ENCODE data around the gene SALL1. TPM values are rescaled to one million over a fixed set of nuclear protein-coding genes. Genes with fewer than 3 reads are reported as not detected.

Gene SALL1
- total and polyA plus RNA-seq, 2 of the 8 experiments (the other 6 are each of a cell fraction or from before 2014, with no cell fraction given): 33.7 to 56.8 TPM

DNA sequence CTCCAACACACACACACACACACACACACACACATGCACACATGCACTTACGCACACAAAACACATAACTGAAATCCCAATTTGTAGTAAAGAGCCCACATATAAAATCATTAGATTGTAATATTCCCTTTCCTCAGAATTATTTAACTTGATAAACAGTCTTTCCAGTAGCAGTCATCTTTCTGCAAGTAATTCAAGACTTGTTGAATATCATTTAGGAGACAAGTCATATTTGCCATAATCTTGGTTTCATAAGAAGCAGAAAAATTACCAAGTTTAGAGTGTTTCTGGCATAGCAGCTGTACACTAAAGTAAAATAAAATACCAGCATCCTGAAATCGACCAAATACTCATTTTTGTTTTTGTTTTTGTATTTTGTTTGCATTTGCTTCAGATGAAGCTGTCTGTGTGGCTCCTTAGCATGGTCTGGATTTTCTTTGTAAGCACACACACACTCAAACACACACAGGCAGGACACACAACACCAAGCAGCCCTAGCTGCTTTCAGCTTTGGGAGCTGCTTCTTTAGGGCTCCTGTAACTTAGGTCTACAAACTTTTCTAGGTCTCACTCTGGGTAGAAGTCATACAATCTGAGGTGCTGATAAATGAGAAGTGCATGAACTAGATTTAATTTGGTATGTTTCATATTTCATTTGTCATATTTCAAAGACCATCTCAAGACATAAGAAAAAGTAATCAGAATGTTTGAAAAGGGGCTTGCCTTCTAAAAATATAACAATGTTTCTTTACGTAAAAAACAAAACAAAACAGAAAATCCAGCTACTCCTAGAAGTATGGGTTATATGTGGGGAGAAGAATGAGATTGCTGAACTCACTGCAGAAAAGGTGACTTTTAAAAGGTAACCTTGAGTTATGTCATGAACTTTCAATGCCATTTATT, 3.0 kb downstream of the SALL1 start:
- Histone ChIP-seq H4K91ac (replicated peaks; ENCODE audit: insufficient read length, low read length) (no peak overlapping the region), H2BK15ac (ENCODE audit: low read length) (no peak overlapping the region), H3K79me2 (ENCODE audit: control insufficient read depth in 1 of 2, insufficient read depth in 2 of 2, low read length in 2 of 2) (peaks cover 35 to 80% of the 10 kb centered on the region in 2 experiments), H2BK12ac (ENCODE audit: low read depth, low read length) (no peak overlapping the region), H2AFZ (ENCODE audit: low read length) (no peak overlapping the region), H3K18ac (ENCODE audit: extremely low read depth, low read length) (no peak overlapping the region), H2BK20ac (ENCODE audit: low read length) (no peak overlapping the region), H2AK5ac (ENCODE audit: low read depth, low read length) (no peak overlapping the region), H3K27me3 (replicated peaks in 1 of 4; ENCODE audit: control insufficient read depth in 3 of 4, extremely low read depth in 1 of 4, insufficient read depth in 3 of 4, low read length in 3 of 4) (peaks cover 0 to under 1% (median 0%) of the 10 kb centered on the region in 4 experiments; a peak in 1 of 7 replicates), H3K9ac (replicated peaks in 1 of 4; ENCODE audit: extremely low read depth in 1 of 4, low read depth in 3 of 4, low read length in 3 of 4) (no peak overlapping the region), H3K14ac (ENCODE audit: insufficient read length) (no peak overlapping the region), H3K23me2 (ENCODE audit: low read depth, low read length) (peaks cover 16% of the 10 kb centered on the region), H3K4me3 (ENCODE audit: extremely low read depth in 1 of 4, insufficient read depth in 2 of 4, low read depth in 3 of 4, low read length in 4 of 4) (peak overlapping the region in 3 of 4 experiments; percentile 92 to 100 (median 92); a peak in 5 of 8 replicates), H4K8ac (ENCODE audit: extremely low read depth, insufficient read depth, low read length) (no peak overlapping the region), H3K79me1 (ENCODE audit: low read depth, low read length) (peaks cover 2% of the 10 kb centered on the region; the same call in 1 of the 2 replicates), H3K9me3 (ENCODE audit: insufficient read depth in 2 of 2, low read depth in 1 of 2, low read length in 1 of 2) (no peaks in the 10 kb centered on the region), H3K23ac (ENCODE audit: insufficient read length) (no peak overlapping the region), H3K27ac (ENCODE audit: low read depth, low read length) (no peak overlapping the region), H3K56ac (replicated peaks; ENCODE audit: insufficient read length, low read depth, low read length) (no peak overlapping the region), H3K4ac (replicated peaks; ENCODE audit: insufficient read length, low read depth, low read length) (no peak overlapping the region), H2BK5ac (ENCODE audit: low read depth, low read length) (no peak overlapping the region), H4K20me1 (replicated peaks in 1 of 2; ENCODE audit: control insufficient read depth in 1 of 2, insufficient read depth in 2 of 2, low read length in 2 of 2) (peaks cover 5 to 6% of the 10 kb centered on the region in 2 experiments), H3K36me3 (ENCODE audit: control insufficient read depth in 2 of 4, insufficient read depth in 4 of 4, low read length in 3 of 4) (peaks cover 0 to 26% (median 0%) of the 10 kb centered on the region in 4 experiments; a peak in 1 of 8 replicates), H3K4me2 (ENCODE audit: insufficient read depth in 1 of 2, low read depth in 2 of 2, low read length in 2 of 2) (peak overlapping the region; percentile 76 to 99), H4K5ac (ENCODE audit: insufficient read length, low read depth, low read length) (no peak overlapping the region), H3K4me1 (replicated peaks in 1 of 4; ENCODE audit: control insufficient read depth in 3 of 4, insufficient read depth in 4 of 4, low read length in 3 of 4) (peaks cover 4 to 16% (median 6%) of the 10 kb centered on the region in 4 experiments; a peak in 4 of 7 replicates), H2BK120ac (replicated peaks; ENCODE audit: low read depth, low read length) (no peak overlapping the region)
- 71% methylated on average over 3 of the region's 3 CpGs; no CpG with 5 or more reads in 1 of the 2 experiments for WGBS, 2 experiments (ENCODE audit: extremely low coverage in 1 of 2, insufficient coverage in 1 of 2, insufficient read length in 1 of 2, insufficient replicate concordance in 2 of 2, low coverage in 1 of 2, low lambda C conversion rate in 2 of 2, missing lambda C conversion rate in 1 of 2)
- FAIRE-seq (no peak), DNase-seq (ENCODE audit: low read depth in 1 of 2, low spot score in 2 of 2) (peak in 1 of 2 experiments; percentile 17)
- ChIA-PET CTCF (ENCODE audit: partially characterized antibody) (interaction anchor here (0.9 kb wide), 1 partner anchor 28 kb away, joined by 4 read pairs; no protein-coding TSS in a partner anchor), POLR2A (ENCODE audit: partially characterized antibody) (interaction anchor here (1.5 to 3.9 kb wide), 2 partner anchors 8 to 15 kb away, joined by 5 to 28 read pairs; no protein-coding TSS in a partner anchor)
- TF ChIP-seq EGR1 (IDR thresholded peaks at IDR 0.05; ENCODE audit: borderline replicate concordance, low read depth, low read length) (no peak), HDAC2 (IDR thresholded peaks at IDR 0.05; ENCODE audit: borderline replicate concordance in 1 of 2, low read depth in 2 of 2, low read length in 2 of 2) (no peak), NRF1 (IDR thresholded peaks at IDR 0.05; ENCODE audit: low read depth, low read length) (no peak), CHD2 (IDR thresholded peaks at IDR 0.05; ENCODE audit: low read length) (no peak), BACH1 (IDR thresholded peaks at IDR 0.05; ENCODE audit: low read length) (no peak), CBX8 (IDR thresholded peaks at IDR 0.05; ENCODE audit: borderline replicate concordance, low read depth, low read length) (no peak), SUZ12 (IDR thresholded peaks at IDR 0.05; ENCODE audit: low read length) (no peak), MAFK (IDR thresholded peaks at IDR 0.05; ENCODE audit: low read depth, low read length) (no peak), KDM1A (IDR thresholded peaks at IDR 0.05; ENCODE audit: borderline replicate concordance, low read length) (no peak), BRCA1 (IDR thresholded peaks at IDR 0.05; ENCODE audit: low read depth, low read length) (no peak)
- TF ChIP-seq, protein P1, sequence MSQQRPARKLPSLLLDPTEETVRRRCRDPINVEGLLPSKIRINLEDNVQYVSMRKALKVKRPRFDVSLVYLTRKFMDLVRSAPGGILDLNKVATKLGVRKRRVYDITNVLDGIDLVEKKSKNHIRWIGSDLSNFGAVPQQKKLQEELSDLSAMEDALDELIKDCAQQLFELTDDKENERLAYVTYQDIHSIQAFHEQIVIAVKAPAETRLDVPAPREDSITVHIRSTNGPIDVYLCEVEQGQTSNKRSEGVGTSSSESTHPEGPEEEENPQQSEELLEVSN (IDR thresholded peaks at IDR 0.05): no peak

Measured in H1 (cell line).